H1 (cell line): ENCODE results near the gene LDLRAP1. TPM values are rescaled to one million over a fixed set of nuclear protein-coding genes. Genes with fewer than 3 reads are reported as not detected.

ENCODE experiments used
- CTCF ChIA-PET: fragments of 300-600 bp; sonication (Branson Sonifier 250); formaldehyde crosslinking; loops from one replicate; lab custom pipeline; 2021; ENCODE audit not compliant: partially characterized antibody; lab: Charles Lee
- POLR2A ChIA-PET: fragments of 300-600 bp; sonication (Branson Sonifier 250); formaldehyde crosslinking; loops from one replicate; lab custom pipeline; 2021; ENCODE audit warnings: inconsistent platforms; ENCODE audit not compliant: partially characterized antibody; lab: Charles Lee
- DNase-seq, 2 experiments: peaks; one replicate each; pipeline versions ENCODE4 v3.0.0 to v3.0.0-alpha.2; 2010 to 2022; ENCODE audit warnings: low spot score in 2 of 2, low read depth in 1 of 2, mixed read lengths in 1 of 2
- FAIRE-seq: peaks from 2 replicates; lab custom pipeline; 2011; peaks lifted over from hg19 to GRCh38; lab: Jason Lieb, UNC
- H2AFZ ChIP-seq: 2 replicates; pipeline ENCODE4 v1.8.1; 2012; ENCODE audit warnings: low read length, inconsistent platforms
- H2AK5ac ChIP-seq: 2 replicates; pipeline ENCODE4 v1.6.1; 2013; ENCODE audit warnings: low read depth, low read length
- H2BK120ac ChIP-seq: replicated peaks from 2 replicates; pipeline ENCODE3; 2013; ENCODE audit warnings: low read depth, low read length, inconsistent platforms
- H2BK12ac ChIP-seq: 2 replicates; pipeline ENCODE4 v1.6.1; 2013; ENCODE audit warnings: low read depth, low read length
- H2BK15ac ChIP-seq: 2 replicates; pipeline ENCODE4 v1.6.1; 2013; ENCODE audit warnings: low read length
- H2BK20ac ChIP-seq: 2 replicates; pipeline ENCODE4 v1.6.1; 2013; ENCODE audit warnings: low read length
- H2BK5ac ChIP-seq: 2 replicates; pipeline ENCODE4 v1.6.1; 2013; ENCODE audit warnings: low read depth, low read length
- H3K14ac ChIP-seq: 2 replicates; pipeline ENCODE4 v1.6.1; 2013; ENCODE audit warnings: inconsistent platforms; ENCODE audit not compliant: insufficient read length
- H3K18ac ChIP-seq: 2 replicates; pipeline ENCODE4 v1.6.1; 2013; ENCODE audit warnings: low read length; ENCODE audit errors: extremely low read depth
- H3K23ac ChIP-seq: 2 replicates; pipeline ENCODE4 v1.6.1; 2013; ENCODE audit warnings: inconsistent platforms; ENCODE audit not compliant: insufficient read length
- H3K23me2 ChIP-seq: 2 replicates; pipeline ENCODE4 v1.6.1; 2013; ENCODE audit warnings: low read depth, low read length
- H3K27ac ChIP-seq: 2 replicates; pipeline ENCODE4 v1.6.1; 2011; ENCODE audit warnings: low read depth, low read length, inconsistent platforms
- H3K27me3 ChIP-seq, 4 experiments: replicated peaks in 1 of 4; 1 replicate in 1 of 4; 2 replicates in 3 of 4; pipeline versions ENCODE4 v1.6.1 to v1.8.1; 2011 to 2013; ENCODE audit warnings: low read length in 3 of 4, mild to moderate bottlenecking in 3 of 4, inconsistent platforms in 2 of 4, mixed read lengths in 2 of 4, moderate library complexity in 1 of 4; ENCODE audit not compliant: control insufficient read depth in 3 of 4, insufficient read depth in 3 of 4; ENCODE audit errors: extremely low read depth in 1 of 4
- H3K36me3 ChIP-seq, 4 experiments: 2 replicates each; pipeline versions ENCODE4 v1.6.1 to v1.8.1; 2011 to 2013; ENCODE audit warnings: mild to moderate bottlenecking in 4 of 4, low read length in 3 of 4, moderate library complexity in 2 of 4, control low read depth in 1 of 4, inconsistent platforms in 1 of 4; ENCODE audit not compliant: insufficient read depth in 4 of 4, control insufficient read depth in 2 of 4
- H3K4ac ChIP-seq: replicated peaks from 2 replicates; pipeline ENCODE3; 2013; ENCODE audit warnings: low read length, low read depth, mixed read lengths, inconsistent platforms; ENCODE audit not compliant: insufficient read length
- H3K4me1 ChIP-seq, 4 experiments: replicated peaks in 1 of 4; 1 replicate in 1 of 4; 2 replicates in 3 of 4; pipeline versions ENCODE4 v1.6.1 to v1.8.1; 2011 to 2013; ENCODE audit warnings: low read length in 3 of 4, inconsistent platforms in 2 of 4, mixed read lengths in 1 of 4; ENCODE audit not compliant: insufficient read depth in 4 of 4, control insufficient read depth in 3 of 4
- H3K4me2 ChIP-seq, 2 experiments: 2 replicates each; pipeline versions ENCODE4 v1.6.1 to v1.8.1; 2011 to 2013; ENCODE audit warnings: low read depth in 2 of 2, low read length in 2 of 2, control low read depth in 1 of 2, inconsistent platforms in 1 of 2, mild to moderate bottlenecking in 1 of 2; ENCODE audit not compliant: insufficient read depth in 1 of 2
- H3K4me3 ChIP-seq, 4 experiments: fragments of 200-600, 300-600 bp in 1 of 4; sonication (generic), shearing (Covaris generic), sonication (Bioruptor Twin) in 1 of 4; 2 replicates each; pipeline versions ENCODE4 v1.5.1 to v1.8.1; 2011 to 2016; ENCODE audit warnings: low read length in 4 of 4, low read depth in 3 of 4, control low read depth in 2 of 4, inconsistent platforms in 2 of 4, mild to moderate bottlenecking in 2 of 4, mixed read lengths in 1 of 4, moderate library complexity in 1 of 4; ENCODE audit not compliant: insufficient read depth in 2 of 4; ENCODE audit errors: extremely low read depth in 1 of 4
- H3K56ac ChIP-seq: replicated peaks from 2 replicates; pipeline ENCODE3; 2013; ENCODE audit warnings: low read depth, mild to moderate bottlenecking, mixed read lengths, low read length, inconsistent platforms; ENCODE audit not compliant: insufficient read length
- H3K79me1 ChIP-seq: 2 replicates; pipeline ENCODE4 v1.6.1; 2013; ENCODE audit warnings: low read depth, low read length, control low read depth
- H3K79me2 ChIP-seq, 2 experiments: 2 replicates each; pipeline versions ENCODE4 v1.6.1 to v1.8.1; 2012 to 2013; ENCODE audit warnings: low read length in 2 of 2, mild to moderate bottlenecking in 2 of 2, inconsistent platforms in 1 of 2; ENCODE audit not compliant: insufficient read depth in 2 of 2, control insufficient read depth in 1 of 2
- H3K9ac ChIP-seq, 4 experiments: replicated peaks in 1 of 4; 1 replicate in 1 of 4; 2 replicates in 3 of 4; pipeline versions ENCODE4 v1.6.1 to v1.8.1; 2011 to 2013; ENCODE audit warnings: low read depth in 3 of 4, low read length in 3 of 4, control low read depth in 2 of 4, mild to moderate bottlenecking in 2 of 4, moderate library complexity in 2 of 4, inconsistent platforms in 1 of 4; ENCODE audit errors: extremely low read depth in 1 of 4
- H3K9me3 ChIP-seq, 2 experiments: 2 replicates each; pipeline versions ENCODE4 v1.6.1 to v1.8.1; 2012 to 2013; ENCODE audit warnings: mild to moderate bottlenecking in 2 of 2, moderate library complexity in 2 of 2, control low read depth in 1 of 2, inconsistent platforms in 1 of 2, low read depth in 1 of 2, low read length in 1 of 2, mixed read lengths in 1 of 2; ENCODE audit not compliant: insufficient read depth in 2 of 2
- H4K20me1 ChIP-seq, 2 experiments: replicated peaks in 1 of 2; 2 replicates each; pipeline versions ENCODE3 to v1.8.1; 2011 to 2013; ENCODE audit warnings: inconsistent platforms in 2 of 2, low read length in 2 of 2, mild to moderate bottlenecking in 1 of 2; ENCODE audit not compliant: insufficient read depth in 2 of 2, control insufficient read depth in 1 of 2
- H4K5ac ChIP-seq: 2 replicates; pipeline ENCODE4 v1.6.1; 2013; ENCODE audit warnings: low read length, low read depth, mixed read lengths, inconsistent platforms; ENCODE audit not compliant: insufficient read length
- H4K8ac ChIP-seq: 2 replicates; pipeline ENCODE4 v1.8.0; 2013; ENCODE audit warnings: mild to moderate bottlenecking, moderate library complexity, low read length, inconsistent platforms; ENCODE audit not compliant: insufficient read depth; ENCODE audit errors: extremely low read depth
- H4K91ac ChIP-seq: replicated peaks from 2 replicates; pipeline ENCODE3; 2013; ENCODE audit warnings: low read length, mixed read lengths, inconsistent platforms; ENCODE audit not compliant: insufficient read length
- KDM1A ChIP-seq: fragments of 200-600, 300-600 bp; sonication (generic); IDR thresholded peaks from 2 replicates; pipeline ENCODE4 v1.7.1; 2016; ENCODE audit warnings: mild to moderate bottlenecking, low read length, borderline replicate concordance
- USF2 ChIP-seq: IDR thresholded peaks from 2 replicates; pipeline ENCODE4 v1.6.1; 2011; ENCODE audit warnings: low read length, improper control_type of control experiment
- WGBS, 2 experiments: shearing (Covaris generic) in 1 of 2; methylation state at CpG; one replicate each; pipeline versions ENCODE4 v1.1.6 to v1.1.7; 2013 to 2015; ENCODE audit warnings: low lambda C conversion rate in 2 of 2, mixed read lengths in 2 of 2, inconsistent platforms in 1 of 2, low coverage in 1 of 2, missing lambda C conversion rate in 1 of 2; ENCODE audit not compliant: insufficient replicate concordance in 2 of 2, insufficient coverage in 1 of 2, insufficient read length in 1 of 2; ENCODE audit errors: extremely low coverage in 1 of 2, missing lambda C conversion rate in 1 of 2; 5-methylcytosine and 5-hydroxymethylcytosine counted together
- polyA plus RNA-seq, 7 experiments: library from polyadenylated mRNA; depleted of rRNA in 3 of 7; stranded (reverse) in 5 of 7; unstranded in 2 of 7; fragments of >200 nt in 5 of 7; fragments of 200-250 nt in 2 of 7; gene quantifications; 1 replicate in 5 of 7; 2 replicates in 1 of 7; 4 replicates in 1 of 7; pipeline versions ENCODE4 v1.2.1 to v1.2.3, GENCODE V29; 2011 to 2013; ENCODE audit warnings: missing spikeins in 2 of 7, mixed read lengths in 2 of 7
- total RNA-seq: library from RNA; stranded (reverse); fragmentation: NEBNext Ultra II Directional; extraction: Animal tissue kit (Norgen Biotek cat#: 25700); gene quantifications from 2 replicates; pipeline ENCODE4 v1.2.1, GENCODE V29; 2021

LDLRAP1 gene
- total and polyA plus RNA-seq, 2 of the 8 experiments (the other 6 are each of a cell fraction or from before 2014, with no cell fraction given), result 12.8 to 13.2 TPM

- CTCF ChIA-PET, result interaction anchor here (1.1 to 9.3 kb wide), 5 partner anchors 9 to 252 kb away, joined by 3 to 72 read pairs (median 4); no protein-coding TSS in a partner anchor
- WGBS, 2 experiments, result 88% methylated on average over 7 of the region's 7 CpGs; no CpG with 5 or more reads in 1 of the 2 experiments
These were observed 14.1 kb downstream of the LDLRAP1 start for GRCh38 chr1:25557543-25557942.

More at GRCh38 chr1:25557543-25557942, 14.1 kb downstream of the LDLRAP1 start:
- H3K9me3 ChIP-seq, result no peaks in the 10 kb centered on the region
- no peak overlapping the region for H2BK12ac ChIP-seq
- H3K23me2 ChIP-seq, result no peaks in the 10 kb centered on the region
- H3K4ac ChIP-seq, result no peak overlapping the region
- no peak overlapping the region for H2BK120ac ChIP-seq
- H2AFZ ChIP-seq, result no peak overlapping the region
- no peak overlapping the region for H4K5ac ChIP-seq
- H3K23ac ChIP-seq, result no peak overlapping the region
- H3K9ac ChIP-seq, result no peak overlapping the region
- no peak overlapping the region for H2AK5ac ChIP-seq
- no peaks in the 10 kb centered on the region for H3K4me1 ChIP-seq
- TF ChIP-seq USF2 (no peak), KDM1A (no peak)
- no peak overlapping the region for H3K27ac ChIP-seq
- POLR2A ChIA-PET, result interaction anchor here (1.2 to 1.7 kb wide), 3 partner anchors 9 to 32 kb away, joined by 3 to 4 read pairs (median 4); no protein-coding TSS in a partner anchor
- no peaks in the 10 kb centered on the region for H3K27me3 ChIP-seq
- H4K8ac ChIP-seq, result no peak overlapping the region
- H3K36me3 ChIP-seq, result no peaks in the 10 kb centered on the region
- H3K4me2 ChIP-seq, result no peak overlapping the region
- H2BK5ac ChIP-seq, result no peak overlapping the region
- no peaks in the 10 kb centered on the region for H4K20me1 ChIP-seq
- H3K4me3 ChIP-seq, result no peak overlapping the region
- no peak overlapping the region for H3K14ac ChIP-seq
- DNase-seq, result no peak
- H3K79me1 ChIP-seq, result 0 out of 2 replicates have a peak, but pooled peaks cover 4% of the 10 kb centered on the region
- H4K91ac ChIP-seq, result no peak overlapping the region
- no peak for FAIRE-seq
- H3K79me2 ChIP-seq, result no peaks in the 10 kb centered on the region
- H3K18ac ChIP-seq, result no peak overlapping the region
- no peak overlapping the region for H3K56ac ChIP-seq
- H2BK20ac ChIP-seq, result no peak overlapping the region
- no peak overlapping the region for H2BK15ac ChIP-seq
